Suprapubic skin (tissue), 4 donors: Measurements from ENCODE around the gene NEK10.

Experiments
- POLR2A ChIP-seq, 2 donors: fragments of 450-650 bp; IDR thresholded peaks; one replicate each; pipeline ENCODE4 v1.6.1; 2017; ENCODE audit warnings: antibody characterized with exemption in 2 of 2, mild to moderate bottlenecking in 2 of 2, moderate library complexity in 2 of 2
- POLR2AphosphoS5 ChIP-seq, 3 donors: sonication (generic); formaldehyde crosslinking; IDR thresholded peaks; one replicate each; pipeline ENCODE4 v1.6.1; 2017; ENCODE audit warnings: antibody characterized with exemption in 3 of 3
- TF ChIP-seq, protein P1 (sequence below), 2 donors: fragments of 200-600 bp in 1 of 2; fragments of 450-650 bp in 1 of 2; sonication (generic) in 1 of 2; IDR thresholded peaks; one replicate each; pipeline ENCODE4 v1.5.1; 2016 to 2019; ENCODE audit warnings: antibody characterized with exemption in 2 of 2, mild to moderate bottlenecking in 1 of 2, moderate library complexity in 1 of 2

DNA sequence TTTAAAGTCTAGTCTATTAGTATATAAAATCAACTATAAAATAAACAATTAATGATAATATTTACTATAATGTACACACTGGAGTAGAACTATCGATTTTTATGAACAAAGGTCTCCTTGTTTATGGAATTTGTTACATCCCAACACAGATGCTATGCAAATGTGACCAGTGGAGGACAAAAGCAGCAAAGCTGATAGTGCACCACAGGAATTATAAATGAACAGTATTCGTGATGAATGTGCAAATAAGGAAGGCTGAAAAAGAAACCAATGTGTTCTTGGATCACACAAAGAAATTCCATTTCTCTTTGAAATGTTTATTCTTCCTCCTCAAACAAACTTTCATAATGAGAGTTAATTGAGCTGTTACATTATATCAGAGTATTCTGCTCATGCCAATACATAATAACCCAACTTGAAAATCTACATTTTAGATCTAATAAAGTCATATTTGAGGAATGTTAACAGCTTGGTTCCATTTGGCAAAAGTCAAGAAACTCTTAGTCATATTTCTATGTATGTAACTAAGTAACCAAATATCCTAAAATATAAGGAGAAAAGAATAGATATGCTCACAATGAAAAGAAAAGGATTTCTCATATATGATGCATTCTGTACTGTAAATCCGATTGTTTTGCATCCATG, 79.3 kb downstream of the NEK10 start:
- TF ChIP-seq, protein P1, sequence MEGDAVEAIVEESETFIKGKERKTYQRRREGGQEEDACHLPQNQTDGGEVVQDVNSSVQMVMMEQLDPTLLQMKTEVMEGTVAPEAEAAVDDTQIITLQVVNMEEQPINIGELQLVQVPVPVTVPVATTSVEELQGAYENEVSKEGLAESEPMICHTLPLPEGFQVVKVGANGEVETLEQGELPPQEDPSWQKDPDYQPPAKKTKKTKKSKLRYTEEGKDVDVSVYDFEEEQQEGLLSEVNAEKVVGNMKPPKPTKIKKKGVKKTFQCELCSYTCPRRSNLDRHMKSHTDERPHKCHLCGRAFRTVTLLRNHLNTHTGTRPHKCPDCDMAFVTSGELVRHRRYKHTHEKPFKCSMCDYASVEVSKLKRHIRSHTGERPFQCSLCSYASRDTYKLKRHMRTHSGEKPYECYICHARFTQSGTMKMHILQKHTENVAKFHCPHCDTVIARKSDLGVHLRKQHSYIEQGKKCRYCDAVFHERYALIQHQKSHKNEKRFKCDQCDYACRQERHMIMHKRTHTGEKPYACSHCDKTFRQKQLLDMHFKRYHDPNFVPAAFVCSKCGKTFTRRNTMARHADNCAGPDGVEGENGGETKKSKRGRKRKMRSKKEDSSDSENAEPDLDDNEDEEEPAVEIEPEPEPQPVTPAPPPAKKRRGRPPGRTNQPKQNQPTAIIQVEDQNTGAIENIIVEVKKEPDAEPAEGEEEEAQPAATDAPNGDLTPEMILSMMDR (IDR thresholded peaks at IDR 0.05) = no peak
- no peak for TF ChIP-seq POLR2A (IDR thresholded peaks at IDR 0.05)
- no peak for TF ChIP-seq POLR2AphosphoS5 (IDR thresholded peaks at IDR 0.05)
